ENCODE results near the gene GEMIN7. TPM values are rescaled to one million over a fixed set of nuclear protein-coding genes. Genes with fewer than 3 reads are reported as not detected.
"Not testable (repeated sequence)": the region's sequence is repeated elsewhere in the genome, so short reads cannot be mapped to it uniquely, and the experiment has no call there.

GEMIN7 gene
- total RNA-seq, 2 experiments from 2014 or later = 29.8 to 30.1 TPM

DNA sequence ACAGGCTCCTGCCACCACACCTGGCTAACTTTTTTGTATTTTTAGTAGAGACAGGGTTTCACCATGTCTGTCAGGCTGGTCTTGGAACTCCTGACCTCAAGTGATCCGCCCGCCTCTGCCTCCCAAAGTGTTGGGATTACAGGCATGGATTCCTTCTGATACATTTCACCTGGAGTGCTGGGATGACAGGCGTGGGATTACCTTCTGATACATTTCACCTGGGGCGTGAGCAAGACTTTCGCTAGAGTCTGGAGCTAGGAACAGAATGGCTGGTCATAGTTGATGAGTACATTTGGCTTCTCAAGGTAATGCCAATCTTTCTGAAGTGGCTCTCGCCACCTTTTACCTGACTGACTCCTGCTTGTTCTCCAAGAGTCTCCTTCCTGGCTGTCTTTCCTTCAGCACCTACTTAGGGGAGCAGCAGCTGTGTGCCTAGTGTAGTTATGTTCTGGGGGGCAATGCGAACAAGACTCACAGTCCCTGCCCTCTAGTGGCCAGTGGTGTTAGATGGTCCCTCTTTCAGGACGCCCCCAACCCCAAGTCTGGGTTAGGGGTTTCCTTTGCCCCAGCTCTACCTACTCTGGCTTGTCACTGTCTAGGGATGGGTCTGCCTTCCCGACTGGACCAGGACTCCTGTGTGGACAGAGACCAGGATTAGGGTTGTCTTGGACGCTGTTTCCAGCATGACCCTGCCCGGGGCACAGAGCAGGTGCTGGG, 33.2 kb downstream of the GEMIN7 start:
- Mint-ChIP-seq H3K4me3 (no peak overlapping the region), H3K4me1 (ENCODE audit: low read depth) (peaks cover 34% of the 10 kb centered on the region), H3K27me3 (no peaks in the 10 kb centered on the region), H3K36me3 (no peaks in the 10 kb centered on the region), H3K9me3 (no peaks in the 10 kb centered on the region), H3K27ac (no peak overlapping the region)
- no peak for DNase-seq
- ChIA-PET CTCF (interaction anchor here (1.0 to 1.3 kb wide), 2 partner anchors 10 to 16 kb away, joined by 3 to 4 read pairs; no protein-coding TSS in a partner anchor), POLR2A (no interaction called here)
- intact Hi-C loops (cut with micrococcal nuclease) = no loop called here

DNA sequence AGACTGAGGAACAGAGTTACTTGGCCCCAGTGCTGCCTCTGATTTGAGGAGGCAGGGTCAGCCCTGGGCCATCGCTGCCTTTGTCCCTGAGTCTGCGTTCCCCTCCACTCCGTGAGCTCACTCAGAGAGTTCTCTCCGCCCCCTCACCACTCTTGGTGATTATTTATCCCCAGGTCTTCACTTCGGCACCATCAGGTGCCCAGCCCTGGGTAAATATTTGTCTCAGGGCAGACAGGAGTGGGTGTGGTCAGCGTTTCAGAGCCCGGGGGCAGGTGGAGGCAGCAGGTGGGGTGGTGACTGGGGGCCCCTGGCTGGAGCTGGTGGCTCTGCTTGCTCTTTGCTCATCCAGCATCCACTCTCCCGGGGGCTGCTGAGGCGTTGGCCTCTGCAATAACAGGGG, 34.6 kb downstream of the GEMIN7 start:
- DNase-seq = no peak
- H3K27ac Mint-ChIP-seq = no peak overlapping the region
- H3K4me1 Mint-ChIP-seq (ENCODE audit: low read depth) = peaks cover 45% of the 10 kb centered on the region
- no peaks in the 10 kb centered on the region for H3K27me3 Mint-ChIP-seq
- H3K4me3 Mint-ChIP-seq = no peak overlapping the region
- ChIA-PET POLR2A (no interaction called here), CTCF (interaction anchor here (1.0 kb wide), 1 partner anchor 54 kb away, joined by 3 read pairs; no protein-coding TSS in a partner anchor)
- no peaks in the 10 kb centered on the region for H3K9me3 Mint-ChIP-seq
- H3K36me3 Mint-ChIP-seq = no peaks in the 10 kb centered on the region
- intact Hi-C loops (cut with micrococcal nuclease) = no loop called here

- POLR2A ChIA-PET = no interaction called here
These were observed 35.1 kb downstream of the GEMIN7 start for GRCh38 chr19:45114116-45114515.

GRCh38 chr19:45115809-45116615, 37.0 kb downstream of the GEMIN7 start:
- ChIA-PET CTCF (no interaction called here), POLR2A (no interaction called here)
- H3K27ac Mint-ChIP-seq = no peak overlapping the region
- intact Hi-C loops (cut with micrococcal nuclease) = no loop called here
- peaks cover 45% of the 10 kb centered on the region for H3K4me1 Mint-ChIP-seq (ENCODE audit: low read depth)
- H3K27me3 Mint-ChIP-seq = no peaks in the 10 kb centered on the region
- no peaks in the 10 kb centered on the region for H3K36me3 Mint-ChIP-seq
- DNase-seq = no peak
- H3K9me3 Mint-ChIP-seq = no peaks in the 10 kb centered on the region
- no peak overlapping the region for H3K4me3 Mint-ChIP-seq

More at GRCh38 chr19:45114116-45114515, 35.1 kb downstream of the GEMIN7 start:
- no peaks in the 10 kb centered on the region for H3K9me3 Mint-ChIP-seq
- no peak overlapping the region for H3K4me3 Mint-ChIP-seq
- no peaks in the 10 kb centered on the region for H3K36me3 Mint-ChIP-seq
- H3K4me1 Mint-ChIP-seq (ENCODE audit: low read depth) = peaks cover 48% of the 10 kb centered on the region
- DNase-seq = no peak
- CTCF ChIA-PET = no interaction called here
- intact Hi-C loops (cut with micrococcal nuclease) = no loop called here
- no peak overlapping the region for H3K27ac Mint-ChIP-seq
- H3K27me3 Mint-ChIP-seq = no peaks in the 10 kb centered on the region

DNA sequence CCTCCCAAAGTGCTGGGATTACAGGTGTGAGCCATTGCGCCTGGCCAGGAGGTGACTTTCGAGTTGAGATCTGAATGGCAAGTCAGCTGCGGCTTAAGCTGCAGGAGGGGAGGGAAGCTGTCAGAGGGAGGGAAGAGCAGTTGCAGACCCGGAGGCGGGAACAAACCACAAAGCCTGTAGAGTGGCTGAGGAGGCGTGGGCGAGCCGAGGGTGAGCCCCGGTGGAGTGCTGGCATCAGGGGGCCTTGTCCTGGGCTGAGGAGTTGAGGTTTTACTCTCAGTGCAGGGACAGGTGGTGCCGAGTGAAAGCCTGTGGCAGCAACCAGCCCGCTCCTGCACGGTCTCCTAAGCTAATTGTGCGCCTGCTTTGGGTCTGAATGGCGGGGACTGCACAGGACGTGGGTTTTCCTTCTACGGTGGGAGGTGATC, 38.1 kb downstream of the GEMIN7 start:
- intact Hi-C loops (cut with micrococcal nuclease) = no loop called here
- Mint-ChIP-seq H3K9me3 (no peaks in the 10 kb centered on the region), H3K27ac (peak overlapping the region; percentile 47), H3K4me1 (ENCODE audit: low read depth) (peaks cover 54% of the 10 kb centered on the region), H3K4me3 (no peak overlapping the region), H3K36me3 (no peaks in the 10 kb centered on the region), H3K27me3 (no peaks in the 10 kb centered on the region)
- peak; percentile 85 for DNase-seq
- CTCF ChIA-PET = interaction anchor here (0.8 to 2.0 kb wide), 2 partner anchors 10 to 14 kb away, joined by 3 to 5 read pairs; no protein-coding TSS in a partner anchor
- POLR2A ChIA-PET = interaction anchor here (0.7 kb wide), 1 partner anchor 25 kb away, joined by 3 read pairs; no protein-coding TSS in a partner anchor

GRCh38 chr19:45117671-45118070, 38.6 kb downstream of the GEMIN7 start:
- intact Hi-C loops (cut with micrococcal nuclease) = no loop called here
- Mint-ChIP-seq H3K9me3 (no peaks in the 10 kb centered on the region), H3K4me1 (ENCODE audit: low read depth) (peaks cover 54% of the 10 kb centered on the region), H3K36me3 (no peaks in the 10 kb centered on the region), H3K4me3 (no peak overlapping the region), H3K27ac (peak overlapping the region; percentile 47), H3K27me3 (no peaks in the 10 kb centered on the region)
- ChIA-PET POLR2A (interaction anchor here (0.7 kb wide), 1 partner anchor 25 kb away, joined by 3 read pairs; no protein-coding TSS in a partner anchor), CTCF (interaction anchor here (0.8 to 2.0 kb wide), 4 partner anchors 9 to 131 kb away, joined by 3 to 5 read pairs (median 4); no protein-coding TSS in a partner anchor)
- DNase-seq = no peak

GRCh38 chr19:45118106-45118505, 39.0 kb downstream of the GEMIN7 start:
- no peak for DNase-seq
- intact Hi-C loops (cut with micrococcal nuclease) = no loop called here
- H3K4me3 Mint-ChIP-seq = no peak overlapping the region
- H3K4me1 Mint-ChIP-seq (ENCODE audit: low read depth) = peaks cover 54% of the 10 kb centered on the region
- no peak overlapping the region for H3K27ac Mint-ChIP-seq
- CTCF ChIA-PET = interaction anchor here (0.8 to 2.0 kb wide), 5 partner anchors 9 to 221 kb away, joined by 3 to 5 read pairs (median 4); no protein-coding TSS in a partner anchor
- H3K9me3 Mint-ChIP-seq = no peaks in the 10 kb centered on the region
- no peaks in the 10 kb centered on the region for H3K36me3 Mint-ChIP-seq
- POLR2A ChIA-PET = interaction anchor here (0.6 kb wide), 1 partner anchor 391 kb away, joined by 3 read pairs; no protein-coding TSS in a partner anchor
- no peaks in the 10 kb centered on the region for H3K27me3 Mint-ChIP-seq

GRCh38 chr19:45118591-45119355, 39.7 kb downstream of the GEMIN7 start:
- POLR2A ChIA-PET = interaction anchor here (0.6 kb wide), 1 partner anchor 391 kb away, joined by 3 read pairs; no protein-coding TSS in a partner anchor
- DNase-seq; intact Hi-C loops (cut with micrococcal nuclease); H3K9me3 Mint-ChIP-seq; H3K4me3 Mint-ChIP-seq; H3K36me3 Mint-ChIP-seq; H3K27me3 Mint-ChIP-seq; H3K27ac Mint-ChIP-seq: not testable (repeated sequence)
- CTCF ChIA-PET = interaction anchor here (1.1 to 2.0 kb wide), 4 partner anchors 8 to 220 kb away, joined by 3 to 5 read pairs (median 4); no protein-coding TSS in a partner anchor
- H3K4me1 Mint-ChIP-seq (ENCODE audit: low read depth) = peaks cover 54% of the 10 kb centered on the region

DNA sequence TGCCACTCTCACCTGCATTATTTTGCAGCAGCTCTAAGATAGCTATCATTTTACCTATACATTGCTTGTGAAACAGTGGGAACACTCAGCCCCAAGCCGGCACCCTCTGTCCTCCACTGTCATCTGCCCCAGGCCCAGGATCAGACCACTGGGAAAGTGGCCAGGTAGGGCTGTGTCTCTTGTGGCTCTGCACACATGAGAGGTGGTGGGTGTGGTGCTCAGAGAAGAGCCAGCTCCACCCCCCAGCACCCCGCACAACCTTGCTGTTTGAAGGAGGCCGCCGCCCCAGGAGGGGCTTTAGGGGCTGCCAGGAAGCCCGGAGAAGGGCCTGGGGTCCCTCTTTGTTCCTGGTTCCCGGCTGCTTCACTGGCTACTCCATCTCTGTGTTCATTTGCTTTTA, 40.5 kb downstream of the GEMIN7 start:
- H3K4me1 Mint-ChIP-seq (ENCODE audit: low read depth) = peaks cover 54% of the 10 kb centered on the region
- no peak for DNase-seq
- H3K27me3 Mint-ChIP-seq = no peaks in the 10 kb centered on the region
- CTCF ChIA-PET = interaction anchor here (1.5 kb wide), 1 partner anchor 220 kb away, joined by 4 read pairs; no protein-coding TSS in a partner anchor
- H3K36me3 Mint-ChIP-seq = no peaks in the 10 kb centered on the region
- no peak overlapping the region for H3K4me3 Mint-ChIP-seq
- POLR2A ChIA-PET = no interaction called here
- no peaks in the 10 kb centered on the region for H3K9me3 Mint-ChIP-seq
- H3K27ac Mint-ChIP-seq = no peak overlapping the region
- intact Hi-C loops (cut with micrococcal nuclease) = no loop called here

- Mint-ChIP-seq H3K4me3 (no peak overlapping the region), H3K4me1 (ENCODE audit: low read depth) (peaks cover 40% of the 10 kb centered on the region), H3K27me3 (no peaks in the 10 kb centered on the region), H3K9me3 (no peaks in the 10 kb centered on the region), H3K36me3 (no peaks in the 10 kb centered on the region), H3K27ac (no peak overlapping the region)
- ChIA-PET POLR2A (no interaction called here), CTCF (no interaction called here)
- intact Hi-C loops (cut with micrococcal nuclease) = no loop called here
- no peak for DNase-seq
These were observed 42.8 kb downstream of the GEMIN7 start for GRCh38 chr19:45121827-45122345.

- H3K27me3 Mint-ChIP-seq = no peaks in the 10 kb centered on the region
- no peaks in the 10 kb centered on the region for H3K9me3 Mint-ChIP-seq
- intact Hi-C loops (cut with micrococcal nuclease) = no loop called here
- peaks cover 32% of the 10 kb centered on the region for H3K4me1 Mint-ChIP-seq (ENCODE audit: low read depth)
- H3K4me3 Mint-ChIP-seq = no peak overlapping the region
- H3K36me3 Mint-ChIP-seq = no peaks in the 10 kb centered on the region
- ChIA-PET CTCF (no interaction called here), POLR2A (no interaction called here)
- no peak overlapping the region for H3K27ac Mint-ChIP-seq
- no peak for DNase-seq
These were observed 43.8 kb downstream of the GEMIN7 start for GRCh38 chr19:45122832-45123231.

Measured in activated CD4-positive, alpha-beta memory T cell treated with anti-CD3 and anti-CD28 coated beads for 36 hours (primary cell).